HG03108 (cell line): ENCODE results near the gene TMA7.

Source experiments
- ATAC-seq: cut with Tn5 transposase; IDR thresholded peaks from one replicate; pipeline ENCODE4 v1.9.1; 2021; ENCODE audit warnings: moderate library complexity; ENCODE audit not compliant: unreplicated experiment

TMA7 gene

GRCh38 chr3:48408823-48409281 lies 31.2 kb upstream of the TMA7 start:
- no peak for ATAC-seq

GRCh38 chr3:48409291-48410201 lies 30.5 kb upstream of the TMA7 start:
- ATAC-seq, result no peak

- no peak for ATAC-seq
Observed at GRCh38 chr3:48410205-48411040, 29.6 kb upstream of the TMA7 start.

- no peak for ATAC-seq
Observed at GRCh38 chr3:48411041-48411588, 28.9 kb upstream of the TMA7 start.

GRCh38 chr3:48411606-48412374 lies 28.3 kb upstream of the TMA7 start:
- ATAC-seq, result no peak

- ATAC-seq, result no peak
Observed at GRCh38 chr3:48412375-48413001, 27.6 kb upstream of the TMA7 start.

- ATAC-seq, result no peak
Observed at GRCh38 chr3:48413086-48413485, 27.0 kb upstream of the TMA7 start.

GRCh38 chr3:48413611-48414010 lies 26.4 kb upstream of the TMA7 start:
- no peak for ATAC-seq

GRCh38 chr3:48414376-48415250 lies 25.4 kb upstream of the TMA7 start:
- no peak for ATAC-seq

- ATAC-seq, result no peak
Observed at GRCh38 chr3:48415251-48415953, 24.7 kb upstream of the TMA7 start.

- no peak for ATAC-seq
Observed at GRCh38 chr3:48416091-48416505, 24.0 kb upstream of the TMA7 start.

GRCh38 chr3:48416546-48416945 lies 23.5 kb upstream of the TMA7 start:
- ATAC-seq, result no peak

- no peak for ATAC-seq
Observed at GRCh38 chr3:48417529-48418108, 22.4 kb upstream of the TMA7 start.

GRCh38 chr3:48418140-48418539 lies 21.9 kb upstream of the TMA7 start:
- no peak for ATAC-seq

- no peak for ATAC-seq
Observed at GRCh38 chr3:48418651-48419050, 21.4 kb upstream of the TMA7 start.

- ATAC-seq, result no peak
Observed at GRCh38 chr3:48419149-48419548, 20.9 kb upstream of the TMA7 start.

GRCh38 chr3:48419597-48419996 lies 20.5 kb upstream of the TMA7 start:
- ATAC-seq, result no peak

GRCh38 chr3:48420561-48420960 lies 19.5 kb upstream of the TMA7 start:
- ATAC-seq, result no peak
